Measurements from ENCODE around the gene SKI. TPM values are rescaled to one million over a fixed set of nuclear protein-coding genes. Genes with fewer than 3 reads are reported as not detected.

SKI gene
- total RNA-seq, 1 experiment from 2014 or later, result 89.5 TPM

- H3K23me2 ChIP-seq (ENCODE audit: insufficient read length, low read depth, low read length, poor library complexity, severe bottlenecking), result no peaks in the 10 kb centered on the region
- no peaks in the 10 kb centered on the region for H3K4me1 ChIP-seq (ENCODE audit: insufficient read depth, low read length)
- Mint-ChIP-seq H3K9me3 (0 out of 5 replicates have a peak, but pooled peaks cover 0 to 2% of the 10 kb centered on the region in 2 experiments), H3K27ac (no peak overlapping the region; a peak in 2 of 7 replicates), H3K4me3 (no peak overlapping the region), H3K27me3 (ENCODE audit: low read depth) (peaks cover 5% of the 10 kb centered on the region), H3K36me3 (ENCODE audit: insufficient read depth in 1 of 3, low read depth in 3 of 3) (no peaks in the 10 kb centered on the region), H3K4me1 (peaks cover 3 to 12% of the 10 kb centered on the region in 2 experiments; a peak in 3 of 4 replicates)
- H3K9me3 ChIP-seq (ENCODE audit: control insufficient read depth, low read depth, low read length), result no peaks in the 10 kb centered on the region
- H4K20me1 ChIP-seq (ENCODE audit: control insufficient read depth, insufficient read depth, insufficient read length), result no peaks in the 10 kb centered on the region
- H3K27me3 ChIP-seq (ENCODE audit: insufficient read depth, low read length), result no peaks in the 10 kb centered on the region
- no peak overlapping the region for H3K18ac ChIP-seq (ENCODE audit: insufficient read length, low read depth, low read length)
- H3K4ac ChIP-seq (ENCODE audit: low read depth, low read length), result no peak overlapping the region; the same call in 1 of the 2 replicates
- no peak overlapping the region for H3K56ac ChIP-seq (ENCODE audit: insufficient read length, low read depth, low read length)
- H2BK120ac ChIP-seq (ENCODE audit: low read depth, low read length, poor library complexity, severe bottlenecking), result no peak overlapping the region
- H2AK5ac ChIP-seq (ENCODE audit: insufficient read length, low read length), result no peak overlapping the region
- no peak overlapping the region for H2BK15ac ChIP-seq (ENCODE audit: low read depth, low read length)
- H3K27ac ChIP-seq (ENCODE audit: insufficient read length, low read depth, low read length), result no peak overlapping the region
- H3K4me2 ChIP-seq (ENCODE audit: insufficient read depth, insufficient read length, low read length), result no peak overlapping the region
- H4K91ac ChIP-seq (ENCODE audit: insufficient read length, low read depth, low read length), result no peak overlapping the region
- H4K5ac ChIP-seq (ENCODE audit: insufficient read length, low read depth, low read length), result no peak overlapping the region
- H3K23ac ChIP-seq (ENCODE audit: insufficient read length, low read depth, low read length), result no peak overlapping the region
- no peak overlapping the region for H4K8ac ChIP-seq (replicated peaks; ENCODE audit: insufficient read length, low read depth, low read length)
- no peak overlapping the region for H2BK5ac ChIP-seq (ENCODE audit: insufficient read length, low read length)
- no peak overlapping the region for H2BK20ac ChIP-seq (ENCODE audit: low read depth, low read length, poor library complexity, severe bottlenecking)
- H3K79me1 ChIP-seq (ENCODE audit: insufficient read depth, low read depth, low read length, poor library complexity, severe bottlenecking), result no peaks in the 10 kb centered on the region
- no peak for DNase-seq
- H2AFZ ChIP-seq (ENCODE audit: low read length), result no peak overlapping the region
- H3K14ac ChIP-seq (ENCODE audit: insufficient read depth, low read length), result no peak overlapping the region
- H3K9ac ChIP-seq (ENCODE audit: extremely low read depth, insufficient read length, low read length), result no peak overlapping the region
- no peak overlapping the region for H2BK12ac ChIP-seq (ENCODE audit: insufficient read length, low read depth, low read length)
- TF ChIP-seq CTCF (conservative IDR thresholded peaks at IDR 0.05), result no peak
- no CpG with 5 or more reads among the region's 25 CpGs for WGBS (ENCODE audit: extremely low coverage, insufficient read length, low lambda C conversion rate)
- H3K79me2 ChIP-seq (ENCODE audit: insufficient read depth, low read length), result no peaks in the 10 kb centered on the region
- no peak overlapping the region for H3T11ph ChIP-seq (ENCODE audit: low read length)
Measured at GRCh38 chr1:2215909-2216766, 12.0 kb upstream of the SKI start.
